Keratinocyte (primary cell): Measurements from ENCODE around the gene DNPH1.

Experiments
- EZH2 ChIP-seq: IDR thresholded peaks from one replicate; pipeline ENCODE4 v1.6.1; 2012; ENCODE audit warnings: inconsistent platforms, mild to moderate bottlenecking, low read length, moderate library complexity
- TF ChIP-seq, protein P1 (sequence below), 3 experiments: IDR thresholded peaks in 1 of 3; conservative IDR thresholded peaks in 1 of 3; optimal IDR thresholded peaks in 1 of 3; 2 replicates in 2 of 3; 3 replicates in 1 of 3; pipeline versions ENCODE3 to v1.5.1; 2011; ENCODE audit warnings: low read length in 3 of 3, mild to moderate bottlenecking in 3 of 3, moderate library complexity in 2 of 3, control low read depth in 1 of 3, inconsistent platforms in 1 of 3; ENCODE audit not compliant: insufficient read depth in 2 of 3; ENCODE audit errors: extremely low read depth in 1 of 3

DNA sequence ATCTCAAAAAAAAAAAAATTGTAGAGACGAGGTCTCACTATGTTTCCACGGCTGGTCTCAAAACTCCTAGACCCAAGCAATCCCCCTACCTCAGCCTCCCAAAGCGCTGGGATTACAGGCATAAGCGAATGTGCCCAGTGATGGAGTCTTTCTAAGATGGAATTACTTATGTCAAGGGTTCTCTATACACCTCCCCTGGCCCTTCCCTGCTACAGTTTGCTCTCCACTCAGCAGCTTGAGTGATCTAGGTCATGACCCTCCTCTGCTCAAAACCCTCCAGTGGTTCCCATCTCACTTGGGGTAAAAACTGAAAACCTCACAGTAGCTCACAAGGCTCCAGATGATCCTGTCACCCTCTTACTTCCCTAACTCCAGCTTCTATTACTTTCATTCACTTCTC is 1.8 kb upstream of the DNPH1 start:
- TF ChIP-seq, protein P1, sequence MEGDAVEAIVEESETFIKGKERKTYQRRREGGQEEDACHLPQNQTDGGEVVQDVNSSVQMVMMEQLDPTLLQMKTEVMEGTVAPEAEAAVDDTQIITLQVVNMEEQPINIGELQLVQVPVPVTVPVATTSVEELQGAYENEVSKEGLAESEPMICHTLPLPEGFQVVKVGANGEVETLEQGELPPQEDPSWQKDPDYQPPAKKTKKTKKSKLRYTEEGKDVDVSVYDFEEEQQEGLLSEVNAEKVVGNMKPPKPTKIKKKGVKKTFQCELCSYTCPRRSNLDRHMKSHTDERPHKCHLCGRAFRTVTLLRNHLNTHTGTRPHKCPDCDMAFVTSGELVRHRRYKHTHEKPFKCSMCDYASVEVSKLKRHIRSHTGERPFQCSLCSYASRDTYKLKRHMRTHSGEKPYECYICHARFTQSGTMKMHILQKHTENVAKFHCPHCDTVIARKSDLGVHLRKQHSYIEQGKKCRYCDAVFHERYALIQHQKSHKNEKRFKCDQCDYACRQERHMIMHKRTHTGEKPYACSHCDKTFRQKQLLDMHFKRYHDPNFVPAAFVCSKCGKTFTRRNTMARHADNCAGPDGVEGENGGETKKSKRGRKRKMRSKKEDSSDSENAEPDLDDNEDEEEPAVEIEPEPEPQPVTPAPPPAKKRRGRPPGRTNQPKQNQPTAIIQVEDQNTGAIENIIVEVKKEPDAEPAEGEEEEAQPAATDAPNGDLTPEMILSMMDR (optimal IDR thresholded peaks at IDR 0.05 in 1 of 3, IDR thresholded peaks at IDR 0.05 in 1 of 3, conservative IDR thresholded peaks at IDR 0.05 in 1 of 3; ENCODE audit: extremely low read depth in 1 of 3, insufficient read depth in 2 of 3, low read length in 3 of 3) = no peak
- no peak for TF ChIP-seq EZH2
